ENCODE data around the gene ZNF276.

- TF ChIP-seq POLR2A (IDR thresholded peaks at IDR 0.05; ENCODE audit: control extremely low read depth in 1 of 2, low read depth in 2 of 2, low read length in 2 of 2) (no peak), POLR2AphosphoS5 (IDR thresholded peaks at IDR 0.05; ENCODE audit: low read depth, low read length) (no peak), CTCF (IDR thresholded peaks at IDR 0.05; ENCODE audit: control extremely low read depth in 1 of 3, insufficient read depth in 1 of 3, low read depth in 1 of 3, low read length in 3 of 3) (no peak), EGR1 (IDR thresholded peaks at IDR 0.05; ENCODE audit: borderline replicate concordance, low read depth, low read length) (no peak)
Observed at GRCh38 chr16:89736554-89736953, 15.2 kb downstream of the ZNF276 start.

Measured in H1 (cell line).